HUES48 (cell line): Measurements from ENCODE around the gene RASGRF2.

ENCODE experiments used
- H3K27ac ChIP-seq: one replicate; pipeline ENCODE4 v1.7.0; 2013; ENCODE audit warnings: low read depth, low read length, inconsistent platforms
- H3K27me3 ChIP-seq: 2 replicates; pipeline ENCODE4 v1.6.1; 2013; ENCODE audit warnings: mild to moderate bottlenecking, low read length; ENCODE audit not compliant: control insufficient read depth, insufficient read depth
- H3K36me3 ChIP-seq: 2 replicates; pipeline ENCODE4 v1.6.1; 2013; ENCODE audit warnings: low read length; ENCODE audit not compliant: control insufficient read depth, insufficient read depth
- H3K4me1 ChIP-seq: 2 replicates; pipeline ENCODE4 v1.6.1; 2013; ENCODE audit warnings: mild to moderate bottlenecking, low read length; ENCODE audit not compliant: control insufficient read depth, insufficient read depth
- H3K4me3 ChIP-seq: 2 replicates; pipeline ENCODE4 v1.5.1; 2013; ENCODE audit warnings: mild to moderate bottlenecking, low read depth, low read length
- H3K9ac ChIP-seq: 2 replicates; pipeline ENCODE4 v1.6.1; 2013; ENCODE audit warnings: mild to moderate bottlenecking, low read depth, low read length, moderate library complexity
- H3K9me3 ChIP-seq: 2 replicates; pipeline ENCODE4 v1.6.1; 2013; ENCODE audit warnings: low read length; ENCODE audit not compliant: control insufficient read depth, insufficient read depth

RASGRF2 gene

GRCh38 chr5:81070571-81071255 lies 110.5 kb downstream of the RASGRF2 start:
- Histone ChIP-seq H3K27ac (no peak overlapping the region), H3K27me3 (no peaks in the 10 kb centered on the region), H3K4me3 (no peak overlapping the region), H3K4me1 (peaks cover 3% of the 10 kb centered on the region; the same call in 1 of the 2 replicates), H3K9me3 (no peaks in the 10 kb centered on the region), H3K9ac (no peak overlapping the region), H3K36me3 (peaks cover 17% of the 10 kb centered on the region)

GRCh38 chr5:81075041-81075440 lies 114.9 kb downstream of the RASGRF2 start:
- H3K4me1 ChIP-seq: no peaks in the 10 kb centered on the region
- H3K4me3 ChIP-seq: no peak overlapping the region
- no peak overlapping the region for H3K9ac ChIP-seq
- H3K9me3 ChIP-seq: no peaks in the 10 kb centered on the region
- no peak overlapping the region for H3K27ac ChIP-seq
- H3K27me3 ChIP-seq: no peaks in the 10 kb centered on the region
- peaks cover 10% of the 10 kb centered on the region for H3K36me3 ChIP-seq

GRCh38 chr5:81077105-81077504 lies 116.9 kb downstream of the RASGRF2 start:
- H3K4me3 ChIP-seq: no peak overlapping the region
- H3K27me3 ChIP-seq: no peaks in the 10 kb centered on the region
- H3K36me3 ChIP-seq: peaks cover 19% of the 10 kb centered on the region
- H3K9me3 ChIP-seq: no peaks in the 10 kb centered on the region
- H3K4me1 ChIP-seq: no peaks in the 10 kb centered on the region
- no peak overlapping the region for H3K27ac ChIP-seq
- no peak overlapping the region for H3K9ac ChIP-seq

- peaks cover 14% of the 10 kb centered on the region for H3K36me3 ChIP-seq
- no peak overlapping the region for H3K4me3 ChIP-seq
- no peaks in the 10 kb centered on the region for H3K4me1 ChIP-seq
- no peak overlapping the region for H3K9ac ChIP-seq
- no peaks in the 10 kb centered on the region for H3K27me3 ChIP-seq
- H3K9me3 ChIP-seq: no peaks in the 10 kb centered on the region
- no peak overlapping the region for H3K27ac ChIP-seq
These were observed 118.8 kb downstream of the RASGRF2 start for GRCh38 chr5:81078930-81079329.

DNA sequence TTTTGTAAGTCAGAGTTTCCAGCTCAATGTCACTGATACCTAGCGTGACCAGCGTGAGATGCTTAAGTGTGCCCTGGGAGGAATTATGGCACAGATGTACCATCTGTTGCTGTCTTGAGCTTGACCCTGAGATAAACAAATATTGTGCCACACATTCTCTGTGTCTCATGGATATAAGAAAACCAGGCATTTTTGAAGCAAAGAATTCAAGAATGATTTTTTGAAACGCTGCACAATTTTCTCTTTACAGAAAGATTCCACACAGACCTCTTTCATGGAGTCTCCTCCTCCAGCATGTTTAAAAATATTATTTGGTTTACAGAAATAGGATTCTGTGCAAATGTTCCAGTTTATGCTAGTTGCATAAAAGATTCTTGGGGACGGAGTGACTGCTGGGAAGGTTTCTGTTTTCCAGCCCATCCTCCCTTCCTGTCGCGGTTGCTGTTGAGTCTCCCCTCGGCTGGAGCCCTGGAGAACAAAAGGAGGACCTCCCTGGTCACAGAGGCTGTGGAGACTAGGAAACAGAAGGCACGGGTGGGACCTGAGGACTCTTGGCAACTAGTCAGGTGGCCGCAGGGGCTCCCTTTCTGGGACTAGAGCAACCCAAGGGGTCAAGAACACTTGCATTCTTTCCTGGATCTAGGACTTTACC lies 120.8 kb downstream of the RASGRF2 start:
- Histone ChIP-seq H3K36me3 (peaks cover 12% of the 10 kb centered on the region; the same call in 1 of the 2 replicates), H3K9ac (no peak overlapping the region), H3K9me3 (no peaks in the 10 kb centered on the region), H3K27me3 (no peaks in the 10 kb centered on the region), H3K4me3 (no peak overlapping the region), H3K4me1 (no peaks in the 10 kb centered on the region), H3K27ac (no peak overlapping the region)

DNA sequence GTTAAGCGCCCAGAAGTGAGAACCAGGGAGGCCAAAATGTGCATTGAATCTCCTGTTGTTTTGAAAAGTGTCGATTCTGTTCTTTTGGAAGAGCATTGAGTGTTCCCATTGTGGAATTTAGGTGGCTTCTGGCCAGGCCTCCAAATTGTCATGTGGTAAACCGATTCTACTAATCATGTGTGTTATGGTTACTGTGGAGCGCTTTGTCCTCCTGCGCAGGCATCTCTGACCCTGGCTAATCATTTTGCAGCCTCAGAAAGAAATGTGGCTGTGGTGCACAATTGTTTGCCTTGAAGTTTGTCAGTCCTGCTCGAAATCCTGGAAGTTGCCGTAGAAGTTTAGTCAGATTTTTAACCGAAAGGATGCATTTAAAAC lies 121.3 kb downstream of the RASGRF2 start:
- Histone ChIP-seq H3K27me3 (no peaks in the 10 kb centered on the region), H3K4me3 (no peak overlapping the region), H3K9ac (no peak overlapping the region), H3K9me3 (no peaks in the 10 kb centered on the region), H3K27ac (no peak overlapping the region), H3K36me3 (peaks cover 14% of the 10 kb centered on the region; the same call in 1 of the 2 replicates), H3K4me1 (no peaks in the 10 kb centered on the region)

- Histone ChIP-seq H3K36me3 (peaks cover 21% of the 10 kb centered on the region), H3K4me3 (no peak overlapping the region), H3K9ac (no peak overlapping the region), H3K27ac (no peak overlapping the region), H3K27me3 (no peaks in the 10 kb centered on the region), H3K9me3 (no peaks in the 10 kb centered on the region), H3K4me1 (no peaks in the 10 kb centered on the region)
These were observed 126.7 kb downstream of the RASGRF2 start for GRCh38 chr5:81086881-81087281.

GRCh38 chr5:81091199-81091598 lies 131.0 kb downstream of the RASGRF2 start:
- no peaks in the 10 kb centered on the region for H3K9me3 ChIP-seq
- no peaks in the 10 kb centered on the region for H3K27me3 ChIP-seq
- H3K4me1 ChIP-seq: no peaks in the 10 kb centered on the region
- H3K27ac ChIP-seq: no peak overlapping the region
- no peak overlapping the region for H3K4me3 ChIP-seq
- peaks cover 24% of the 10 kb centered on the region for H3K36me3 ChIP-seq
- H3K9ac ChIP-seq: no peak overlapping the region

DNA sequence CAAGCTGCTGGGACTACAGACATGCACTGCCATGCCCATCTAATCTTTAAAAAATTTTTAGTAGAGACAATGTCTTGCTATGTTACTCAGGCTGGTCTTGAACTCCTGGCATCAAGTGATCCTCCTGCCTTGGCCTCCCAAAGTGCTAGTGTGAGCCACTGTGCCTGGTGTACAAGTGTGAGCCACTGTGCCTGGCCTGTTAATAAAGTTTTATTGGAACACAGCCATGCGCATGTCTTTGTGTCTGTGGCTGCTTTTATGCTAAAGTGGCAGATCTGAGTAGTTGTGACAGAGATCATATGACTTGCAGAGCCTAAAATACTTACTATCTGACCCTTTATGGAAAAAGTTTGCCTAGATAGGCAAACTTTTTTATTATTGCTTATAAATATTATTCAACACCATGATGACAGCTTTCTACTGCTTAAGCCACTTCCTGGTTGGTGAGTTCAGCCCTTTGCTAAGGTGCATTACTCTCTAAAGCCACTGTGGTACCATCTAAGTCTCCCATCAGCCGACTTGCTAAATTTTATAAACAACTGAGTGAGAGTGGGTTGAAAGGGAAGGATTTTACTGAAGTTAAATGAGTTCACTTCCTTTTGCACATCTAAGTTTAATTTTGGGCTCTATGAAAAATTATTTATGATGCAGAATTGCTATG lies 133.5 kb downstream of the RASGRF2 start:
- Histone ChIP-seq H3K4me1 (0 out of 2 replicates have a peak, but pooled peaks cover 3% of the 10 kb centered on the region), H3K9me3 (no peaks in the 10 kb centered on the region), H3K27ac (no peak overlapping the region), H3K27me3 (no peaks in the 10 kb centered on the region), H3K9ac (no peak overlapping the region), H3K4me3 (no peak overlapping the region), H3K36me3 (peaks cover 15% of the 10 kb centered on the region; the same call in 1 of the 2 replicates)

DNA sequence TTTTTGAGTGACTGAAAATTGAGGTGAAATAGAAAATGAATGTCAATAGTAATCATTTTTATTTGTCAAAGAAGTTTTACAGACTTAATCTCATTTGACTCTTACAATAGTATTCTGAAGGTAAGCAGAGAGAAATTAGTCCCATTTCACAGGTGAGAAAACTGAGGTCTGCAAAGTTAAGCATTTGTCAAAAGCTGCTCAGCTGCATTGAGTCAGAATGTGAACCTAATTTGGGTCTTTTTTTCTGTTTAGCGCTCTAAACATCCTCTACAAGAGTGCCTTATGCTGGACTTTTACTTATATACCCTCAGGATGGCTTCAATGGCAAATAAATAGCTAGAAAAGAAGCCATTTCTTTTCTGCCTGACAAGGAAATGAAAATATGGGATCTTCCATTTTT lies 135.7 kb downstream of the RASGRF2 start:
- Histone ChIP-seq H3K9me3 (no peaks in the 10 kb centered on the region), H3K36me3 (peaks cover 12% of the 10 kb centered on the region; the same call in 1 of the 2 replicates), H3K27ac (no peak overlapping the region), H3K4me1 (0 out of 2 replicates have a peak, but pooled peaks cover 5% of the 10 kb centered on the region), H3K9ac (no peak overlapping the region), H3K27me3 (no peaks in the 10 kb centered on the region), H3K4me3 (no peak overlapping the region)

DNA sequence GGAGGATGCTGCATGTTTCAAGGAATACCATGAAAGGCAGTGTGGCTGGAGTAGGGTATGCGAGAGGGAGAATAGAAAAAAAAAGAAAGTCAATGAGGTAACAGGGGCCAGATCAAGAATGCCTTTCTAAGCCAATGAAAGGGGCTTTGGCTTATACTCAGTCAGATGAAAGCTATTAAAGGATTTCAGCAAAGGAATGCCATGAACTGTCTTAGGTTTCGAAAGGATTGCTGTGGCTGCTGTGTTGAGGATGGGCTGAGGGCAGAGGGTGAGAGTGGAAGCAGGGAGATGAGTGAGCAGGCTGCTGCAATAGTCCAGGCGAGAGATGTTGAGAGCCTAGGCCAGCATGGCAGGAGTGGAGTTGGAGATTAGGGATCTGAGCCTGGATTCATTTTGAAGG lies 137.6 kb downstream of the RASGRF2 start:
- H3K27ac ChIP-seq: no peak overlapping the region
- no peak overlapping the region for H3K9ac ChIP-seq
- 0 out of 2 replicates have a peak, but pooled peaks cover 5% of the 10 kb centered on the region for H3K4me1 ChIP-seq
- no peak overlapping the region for H3K4me3 ChIP-seq
- H3K27me3 ChIP-seq: no peaks in the 10 kb centered on the region
- no peaks in the 10 kb centered on the region for H3K9me3 ChIP-seq
- H3K36me3 ChIP-seq: peaks cover 8% of the 10 kb centered on the region; the same call in 1 of the 2 replicates
